ENCODE results near the gene PAIP2B.

PAIP2B gene

GRCh38 chr2:71133603-71134002, 93.3 kb downstream of the PAIP2B start:
- Histone ChIP-seq H3K27me3 (ENCODE audit: insufficient read depth, poor library complexity, severe bottlenecking) (no peaks in the 10 kb centered on the region), H3K27ac (replicated peaks) (no peak overlapping the region), H3K4me3 (replicated peaks; ENCODE audit: insufficient read depth, low read length) (no peak overlapping the region)
- DNase-seq (ENCODE audit: low read depth in 1 of 2, low spot score in 1 of 2) = no peak
- TF ChIP-seq GABPA (IDR thresholded peaks at IDR 0.05; ENCODE audit: low read depth) (no peak), POLR2AphosphoS5 (IDR thresholded peaks at IDR 0.05; ENCODE audit: low read depth) (no peak)
